Inflammatory macrophage treated with lipopolysaccharide for 1 hour (primary cell): Measurements from ENCODE around the gene KCNJ6.
"Not testable (repeated sequence)": the region's sequence is repeated elsewhere in the genome, so short reads cannot be mapped to it uniquely, and the experiment has no call there.

Source experiments
- DNase-seq, 2 donors: peaks; one replicate each; pipeline ENCODE4 v3.0.0-alpha.2; 2020 to 2022

Gene KCNJ6, protein sequence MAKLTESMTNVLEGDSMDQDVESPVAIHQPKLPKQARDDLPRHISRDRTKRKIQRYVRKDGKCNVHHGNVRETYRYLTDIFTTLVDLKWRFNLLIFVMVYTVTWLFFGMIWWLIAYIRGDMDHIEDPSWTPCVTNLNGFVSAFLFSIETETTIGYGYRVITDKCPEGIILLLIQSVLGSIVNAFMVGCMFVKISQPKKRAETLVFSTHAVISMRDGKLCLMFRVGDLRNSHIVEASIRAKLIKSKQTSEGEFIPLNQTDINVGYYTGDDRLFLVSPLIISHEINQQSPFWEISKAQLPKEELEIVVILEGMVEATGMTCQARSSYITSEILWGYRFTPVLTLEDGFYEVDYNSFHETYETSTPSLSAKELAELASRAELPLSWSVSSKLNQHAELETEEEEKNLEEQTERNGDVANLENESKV

DNA sequence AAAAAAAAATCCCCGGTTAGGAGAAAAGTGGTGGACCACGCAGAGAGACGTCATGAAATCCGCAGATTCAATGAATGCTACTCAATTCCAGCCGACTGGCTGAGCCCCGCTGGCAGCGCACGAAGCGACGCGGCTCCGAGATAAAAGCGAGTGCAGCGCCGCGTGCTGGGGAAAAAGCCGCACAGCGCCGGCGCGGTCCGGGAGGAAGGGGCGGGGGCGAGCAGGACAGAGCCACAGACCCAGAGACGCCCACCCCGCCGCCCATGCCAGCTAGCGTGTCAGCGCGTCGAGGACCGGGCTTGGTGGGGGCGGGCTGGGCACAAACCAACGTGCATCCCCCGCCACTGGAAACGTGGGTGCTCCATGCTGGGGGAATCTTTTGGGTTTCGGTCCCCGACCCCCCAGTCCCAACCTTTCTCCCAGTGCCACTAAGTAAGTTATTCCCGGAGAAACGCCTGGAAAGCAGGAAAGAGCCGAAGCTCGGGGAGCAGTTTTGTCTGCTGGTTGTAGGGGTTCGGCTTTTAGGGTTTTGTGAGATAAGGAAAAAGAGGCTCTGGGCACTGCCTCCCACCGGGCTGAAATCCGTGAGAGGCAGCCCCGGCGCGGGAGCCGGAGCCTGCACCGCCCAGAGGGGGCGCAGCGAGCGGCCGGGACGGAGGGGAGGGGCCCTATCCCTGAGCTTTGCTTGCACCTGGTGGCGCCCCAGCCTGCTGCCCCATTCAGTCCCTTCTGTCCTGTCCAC lies at the start of gene KCNJ6:
Gene KCNJ6, minus strand, starts transcription at position 148 of the 742 bp plus-strand sequence. CDS start 75,775 bp downstream, outside the sequence.
- DNase-seq, result peak; percentile 2 to 30

DNA sequence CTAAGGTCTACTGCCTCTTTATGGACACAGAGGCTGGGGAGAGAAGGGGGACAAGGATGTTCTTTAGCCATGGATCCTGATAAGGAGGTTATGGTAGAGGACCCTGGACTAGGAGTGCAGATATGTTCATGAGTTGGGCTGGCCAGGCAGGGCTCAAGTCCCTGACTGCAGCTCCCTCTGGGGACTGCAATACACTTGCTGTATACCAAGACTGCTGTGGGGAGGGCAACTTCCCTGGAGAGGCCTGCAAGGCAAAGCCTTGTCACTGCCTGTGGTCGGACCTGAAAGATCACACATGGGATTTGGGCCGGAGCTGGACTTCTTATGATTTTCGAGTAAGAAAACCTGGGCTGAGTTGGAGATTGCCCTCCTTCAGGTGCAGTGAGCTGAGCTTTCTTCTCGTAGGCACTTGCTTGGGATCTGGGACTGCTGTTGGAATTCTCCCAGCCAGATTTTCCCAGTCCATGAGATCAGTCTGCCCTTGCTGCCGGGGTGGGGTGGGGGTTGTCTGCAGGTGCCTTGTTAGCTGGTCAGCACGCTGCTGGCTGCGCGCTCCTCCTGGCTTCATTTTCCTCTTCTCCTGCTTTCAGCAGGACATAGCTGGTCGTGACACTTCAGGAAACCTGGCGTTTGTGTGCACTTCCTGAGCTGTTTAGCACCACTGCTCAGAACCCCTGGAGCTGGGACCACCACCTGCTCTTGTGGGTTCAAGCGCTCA lies 49.0 kb upstream of the KCNJ6 start:
- no peak for DNase-seq

DNA sequence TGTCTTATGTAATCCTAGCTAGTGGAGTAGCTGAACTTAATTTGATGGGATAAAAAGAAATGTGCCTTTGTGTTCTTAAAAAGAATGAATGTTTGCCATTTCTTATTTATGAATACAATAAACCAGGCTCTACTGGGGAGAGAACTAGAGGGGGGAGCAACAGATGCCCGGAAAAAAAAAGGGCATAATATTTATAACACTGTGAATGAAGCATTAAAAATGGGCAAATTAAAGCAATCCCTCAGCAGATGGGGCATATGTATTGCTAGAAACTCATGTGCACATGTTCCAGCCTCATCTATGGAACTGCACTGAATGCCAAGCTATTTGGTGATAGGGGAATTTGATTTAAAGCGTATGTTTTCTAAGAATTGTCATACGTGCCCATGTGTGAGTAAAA lies 42.3 kb upstream of the KCNJ6 start:
- no peak for DNase-seq

DNA sequence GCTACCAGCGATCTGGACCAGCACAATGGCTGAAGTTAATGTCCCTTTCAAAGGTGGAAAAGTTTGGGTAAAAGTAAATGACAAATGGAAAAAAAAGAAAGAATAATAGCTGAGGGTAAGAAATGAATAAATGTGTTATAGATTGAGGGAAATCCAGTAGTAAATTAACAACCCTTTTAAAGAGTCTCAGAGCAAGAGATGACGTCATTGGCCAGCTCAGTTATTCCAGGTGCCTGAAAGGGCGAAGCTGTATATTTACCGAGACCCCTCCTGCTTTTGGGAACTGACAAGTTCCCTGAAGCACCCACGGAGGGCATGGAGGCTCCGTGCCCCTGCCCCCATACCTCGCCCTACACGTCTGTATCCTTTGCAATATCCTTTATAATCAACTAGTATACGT lies 40.5 kb upstream of the KCNJ6 start:
- no peak for DNase-seq

DNA sequence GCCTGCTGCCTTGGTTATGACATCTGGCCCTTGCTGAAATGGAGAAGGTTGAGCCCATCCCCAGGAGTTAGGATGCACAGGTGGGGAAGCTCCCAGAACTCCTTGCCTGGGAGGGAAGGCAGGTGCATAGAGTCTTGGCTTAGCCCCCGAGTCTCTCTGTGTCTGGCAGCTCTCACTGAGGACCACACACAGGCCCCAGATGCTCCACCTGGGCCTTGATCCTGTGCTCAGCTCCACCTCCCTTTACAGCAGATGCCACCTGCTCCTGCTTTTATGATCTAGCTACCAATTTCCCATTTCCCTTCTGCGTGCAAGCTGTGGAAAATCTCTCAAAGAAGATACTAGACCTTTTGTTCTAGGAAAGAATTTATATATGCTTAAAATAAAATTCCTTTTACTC lies 28.8 kb upstream of the KCNJ6 start:
- DNase-seq, result no peak

DNA sequence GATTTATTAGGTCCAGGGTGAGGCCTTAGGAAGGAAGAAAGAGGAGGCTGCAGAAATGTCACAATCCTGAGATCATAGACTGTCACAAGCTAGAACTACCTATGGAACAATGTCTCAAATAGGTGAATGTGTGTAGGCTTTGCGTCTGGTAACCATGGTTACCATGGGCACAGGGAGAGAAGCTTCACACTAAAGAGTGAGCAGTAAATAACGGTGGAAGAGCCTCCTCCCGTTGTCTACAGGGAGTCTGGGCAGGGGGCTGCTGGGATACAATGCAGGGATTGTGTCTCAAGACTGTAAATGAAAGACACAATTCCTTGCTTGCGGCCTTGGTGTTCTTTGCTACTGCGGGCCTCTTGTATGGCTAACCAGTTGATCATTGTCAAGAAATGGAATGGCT lies 28.2 kb upstream of the KCNJ6 start:
- DNase-seq, result no peak

DNA sequence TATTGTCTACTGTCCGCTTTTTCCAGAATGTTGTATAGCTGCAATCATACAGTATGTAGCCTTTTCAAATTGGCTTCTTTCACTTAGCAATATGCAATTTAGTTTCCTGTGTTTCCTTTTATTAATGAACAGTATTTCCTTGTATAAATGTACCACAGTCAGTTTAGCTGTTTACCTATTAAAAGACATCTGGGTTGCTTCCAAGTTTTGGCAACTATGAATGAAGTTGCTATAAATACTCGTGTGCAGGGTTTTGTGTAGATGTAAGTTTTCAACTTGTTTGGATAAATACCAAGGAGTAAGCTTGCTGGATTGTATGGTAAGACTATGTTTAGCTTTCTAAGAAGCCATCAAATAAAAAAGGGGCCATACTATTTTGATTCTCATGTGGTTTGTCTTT lies 24.4 kb upstream of the KCNJ6 start:
- no peak for DNase-seq

DNA sequence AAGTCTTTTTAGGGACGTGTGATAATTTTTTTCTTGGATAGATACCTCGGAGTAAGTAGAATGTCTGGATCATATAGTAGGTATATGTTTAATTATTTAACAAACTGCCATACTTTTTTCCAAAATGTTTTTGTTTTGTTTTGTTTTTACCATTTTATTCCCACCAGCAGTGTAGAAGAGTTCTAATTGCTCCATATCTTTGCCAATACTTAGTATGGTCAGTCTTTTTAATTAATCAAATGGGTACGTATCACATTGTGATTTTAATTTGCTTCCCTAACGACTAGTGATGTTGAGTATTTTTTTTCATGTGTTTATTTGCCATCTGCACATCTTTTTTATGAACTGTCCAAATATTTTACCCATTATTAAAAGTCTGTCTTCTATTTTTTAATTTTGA lies 23.6 kb upstream of the KCNJ6 start:
- no peak for DNase-seq

DNA sequence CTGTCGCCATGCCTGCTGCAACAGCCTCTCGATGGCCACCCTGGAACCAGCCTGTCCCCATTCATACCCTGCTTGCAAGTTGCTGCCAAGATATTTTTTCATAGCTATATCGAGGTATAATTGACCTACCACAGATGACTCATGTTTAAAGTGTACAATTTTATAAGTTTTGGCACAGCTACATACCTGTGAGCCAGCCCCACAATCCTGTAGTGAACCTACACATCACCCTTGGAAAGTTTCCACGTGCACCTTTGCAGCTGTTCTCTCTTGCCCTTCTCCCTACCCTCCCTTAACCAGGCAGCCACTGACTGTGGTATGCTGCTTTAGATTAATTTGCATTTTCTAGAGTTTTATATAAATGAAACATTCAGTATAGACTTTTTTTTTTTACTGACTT lies 23.0 kb upstream of the KCNJ6 start:
- DNase-seq, result no peak

DNA sequence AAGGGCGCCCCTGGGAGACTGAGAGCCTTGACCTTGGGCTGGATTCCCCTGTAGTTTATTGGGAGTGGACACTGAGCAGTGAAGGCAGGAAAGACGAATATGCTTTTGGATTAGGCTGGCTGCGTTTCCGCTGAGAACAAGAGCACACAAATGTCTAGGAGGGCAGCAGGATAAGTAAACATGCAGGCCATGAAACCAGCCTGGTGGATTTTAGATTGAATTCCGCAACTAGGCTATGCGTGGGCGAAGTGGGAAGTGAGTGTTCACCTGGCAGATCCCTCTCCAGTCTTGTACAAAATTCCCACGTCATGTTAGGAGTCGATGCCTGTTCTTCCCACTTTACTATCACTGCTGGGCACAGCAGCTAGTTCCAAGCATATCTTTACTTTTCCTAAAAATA lies 21.4 kb upstream of the KCNJ6 start:
- no peak for DNase-seq

DNA sequence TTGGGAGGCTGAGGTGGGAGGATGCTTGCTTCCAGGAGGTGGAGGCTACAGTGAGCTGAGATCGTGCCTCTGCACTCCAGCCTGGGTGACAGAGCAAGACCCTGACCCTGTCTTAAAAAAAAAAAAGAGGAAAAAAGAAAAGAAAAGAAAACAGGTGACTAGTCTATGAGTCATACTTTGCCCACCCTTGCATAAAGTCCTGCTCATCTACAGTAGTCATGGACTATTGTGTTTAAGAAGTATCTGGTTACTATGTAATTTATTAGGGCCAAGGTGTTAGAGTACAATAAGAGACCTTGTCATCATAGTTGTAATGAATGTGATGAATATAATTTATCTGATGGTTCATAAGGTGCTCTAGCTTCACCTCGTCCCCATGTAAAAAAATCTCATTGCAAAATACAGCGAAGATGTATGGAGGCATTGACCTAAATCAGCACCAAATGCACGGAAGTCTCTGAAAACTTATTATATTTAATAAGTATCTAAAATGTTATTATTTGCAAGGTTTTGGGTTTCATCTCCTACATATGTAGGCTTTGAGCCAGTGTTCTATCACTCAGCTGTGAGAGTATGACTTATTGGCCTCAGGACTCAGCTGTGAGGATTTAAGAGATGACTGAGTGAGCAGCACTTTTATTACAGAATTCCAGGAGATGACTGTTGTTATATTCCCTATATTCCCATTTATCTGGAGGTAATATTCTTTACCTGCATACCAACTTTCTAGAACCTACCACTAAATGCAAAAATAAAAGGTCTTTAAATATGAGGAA lies 19.9 kb upstream of the KCNJ6 start:
- no peak for DNase-seq

DNA sequence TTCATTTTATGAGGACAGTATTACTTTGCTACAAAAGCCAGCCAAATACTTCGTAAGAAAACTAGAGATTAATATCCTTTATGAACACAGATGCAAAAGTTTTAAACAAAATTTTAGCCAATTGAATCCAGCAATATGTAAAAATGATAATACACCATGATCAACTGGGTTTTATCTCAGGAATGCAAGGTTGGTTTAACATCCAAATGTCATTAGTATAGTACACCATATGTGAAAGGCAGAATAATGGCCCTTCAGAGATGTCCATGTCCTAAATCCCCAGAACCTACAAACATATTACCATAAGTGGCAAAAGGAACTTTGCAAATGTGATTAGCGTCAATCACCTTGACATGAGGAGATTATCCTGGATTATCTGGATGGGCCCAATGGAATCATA lies 16.7 kb upstream of the KCNJ6 start:
- DNase-seq, result no peak

DNA sequence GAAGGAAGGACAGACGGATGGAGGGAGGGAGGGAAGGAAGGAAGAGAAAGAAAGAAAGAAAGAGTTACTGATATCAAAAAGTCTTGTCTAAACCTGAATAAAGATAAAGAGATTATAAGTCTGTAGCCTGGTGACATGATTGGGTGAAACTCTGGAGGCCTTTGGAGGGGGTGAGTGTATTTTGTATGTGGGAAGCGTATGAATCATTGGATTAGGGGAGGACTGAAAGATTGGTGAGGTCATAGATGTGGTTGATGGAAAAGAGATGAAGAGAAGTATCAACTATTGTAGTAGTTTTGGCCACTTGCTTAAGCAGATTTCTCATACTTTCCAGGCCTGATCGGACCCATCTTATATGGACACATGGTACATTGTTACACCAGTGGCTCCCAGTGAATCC lies 11.5 kb upstream of the KCNJ6 start:
- no peak for DNase-seq

DNA sequence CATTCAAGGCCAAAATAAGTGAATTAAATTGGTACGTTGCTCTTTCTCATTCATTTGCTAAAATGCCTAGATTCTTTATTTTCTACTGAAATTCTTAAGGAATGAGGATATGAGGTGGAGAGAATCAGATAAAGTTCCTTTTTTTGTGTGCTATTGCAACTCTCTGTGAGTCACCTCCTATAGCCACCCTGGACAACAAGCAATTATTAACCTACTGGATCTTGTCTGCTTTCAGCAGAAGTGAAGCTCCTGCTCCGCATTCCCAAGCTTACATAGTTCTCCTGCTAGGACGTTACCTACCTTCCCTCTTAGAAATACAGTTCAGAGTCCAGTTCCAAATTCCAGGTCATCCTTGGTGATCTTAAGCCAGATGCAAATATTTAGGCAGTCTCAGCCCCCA lies 4.8 kb upstream of the KCNJ6 start:
- peak in 1 of 2 donors; percentile 10 for DNase-seq

DNA sequence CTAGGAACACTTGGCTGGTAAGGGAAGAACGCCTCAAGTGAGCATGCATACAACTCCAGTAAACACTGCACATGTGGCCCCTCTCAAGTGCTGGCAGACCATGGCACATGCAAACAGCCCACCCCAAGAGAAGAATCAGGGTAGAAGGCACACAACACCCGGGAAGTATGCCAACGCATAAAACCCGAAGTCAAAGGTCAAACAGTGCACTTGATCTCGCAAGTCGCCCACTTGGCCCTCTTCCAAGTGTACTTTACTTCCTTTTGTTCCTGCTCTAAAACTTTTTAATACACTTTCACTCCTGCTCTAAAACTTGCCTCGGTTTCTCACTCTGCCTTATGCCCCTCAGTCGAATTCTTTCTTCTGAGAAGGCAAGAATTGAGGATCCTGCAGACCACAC lies 4.0 kb upstream of the KCNJ6 start:
- DNase-seq, result not testable (repeated sequence)

DNA sequence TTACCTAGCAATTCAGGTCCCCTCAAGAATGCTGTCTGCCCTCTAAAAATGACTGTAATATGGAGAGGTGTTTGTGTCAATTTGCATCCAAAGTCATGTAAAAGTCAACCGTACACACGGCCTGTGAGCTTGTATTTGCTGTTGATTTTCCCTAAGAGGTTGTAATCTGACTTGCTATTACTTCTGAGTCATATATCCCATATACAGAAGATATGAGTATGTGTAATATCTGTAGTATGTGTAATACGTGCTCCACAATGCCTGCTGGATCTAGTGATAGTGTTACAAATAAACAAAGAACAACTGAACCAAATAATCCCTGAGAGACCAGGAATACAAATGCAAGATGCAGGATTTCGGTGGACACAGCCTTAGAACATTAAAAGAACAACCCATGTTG lies 1.4 kb upstream of the KCNJ6 start:
- no peak for DNase-seq

DNA sequence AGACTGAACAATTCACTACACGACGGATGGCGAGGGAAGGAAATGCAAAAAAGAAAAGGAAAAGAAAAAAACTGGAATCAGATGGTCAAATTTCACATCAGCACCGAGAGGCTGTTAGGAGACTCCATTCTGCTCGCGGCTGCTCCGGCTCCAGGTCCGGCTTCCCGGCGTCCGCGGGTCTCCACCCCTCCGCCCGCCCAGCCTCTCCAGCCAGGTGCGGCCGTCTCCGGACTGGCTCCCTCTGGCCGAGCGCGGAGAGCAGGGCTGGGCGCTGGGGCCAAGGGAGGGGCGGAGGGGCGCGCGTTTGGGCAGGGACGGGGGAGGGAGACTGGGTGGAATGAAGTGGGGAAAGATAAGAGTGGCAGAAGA lies 332 bp downstream of the KCNJ6 start:
- DNase-seq, result no peak

DNA sequence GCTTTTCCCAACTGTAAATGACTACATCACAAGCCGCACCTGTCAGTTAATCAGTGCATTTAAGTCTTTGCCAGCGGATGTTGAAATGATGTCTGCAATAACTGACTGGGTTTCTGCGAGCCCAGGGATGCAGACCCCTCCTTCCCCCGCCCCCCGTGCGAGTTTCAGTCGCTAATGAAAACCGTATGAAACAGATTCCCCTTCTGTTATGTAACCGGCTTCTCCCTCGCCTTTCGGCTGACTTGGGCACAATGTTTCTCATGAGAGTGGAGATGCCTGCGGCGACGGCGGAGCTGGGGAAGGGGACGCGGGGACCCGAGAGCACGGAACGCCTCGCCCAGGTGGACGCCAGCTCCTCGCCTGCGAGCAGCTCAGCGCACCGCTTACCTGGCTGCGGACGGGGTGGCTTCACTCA lies 753 bp downstream of the KCNJ6 start:
- no peak for DNase-seq

DNA sequence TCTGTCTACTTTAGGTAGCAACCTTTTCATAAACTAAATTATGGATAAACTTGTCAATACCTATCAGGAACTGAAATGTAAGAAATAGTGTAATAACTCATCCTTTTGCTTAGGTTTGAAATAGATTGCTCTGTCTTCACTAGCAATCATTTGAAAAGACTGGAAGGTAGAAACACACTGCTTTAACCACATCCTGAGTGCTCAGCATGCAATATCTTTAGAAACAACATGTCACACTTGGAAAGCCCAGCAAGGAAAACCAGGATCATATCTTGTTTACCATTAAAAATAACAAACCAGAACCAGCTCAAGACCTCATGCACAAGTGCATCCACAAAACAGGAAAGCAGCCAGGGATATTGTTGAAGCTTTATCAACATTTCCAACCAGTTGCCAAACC lies 3.6 kb downstream of the KCNJ6 start:
- no peak for DNase-seq

DNA sequence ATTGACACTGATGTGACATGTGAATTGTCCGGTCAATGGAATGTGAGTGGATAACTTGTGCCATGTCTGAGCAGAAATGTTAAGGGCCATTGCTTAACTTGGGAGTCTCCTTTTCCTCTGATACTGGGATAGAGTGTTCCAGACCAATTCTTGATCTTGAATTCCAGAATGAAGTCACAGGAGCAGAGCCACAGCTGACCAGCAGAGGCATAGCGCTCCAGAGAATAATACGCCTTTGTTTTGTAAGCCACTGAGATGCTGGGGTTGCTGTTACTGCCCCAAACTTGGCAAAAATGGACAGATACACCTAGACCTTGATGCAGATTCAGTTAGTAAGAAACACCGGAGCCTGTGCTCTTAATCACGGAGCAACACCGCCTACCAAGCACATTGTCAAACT lies 6.3 kb downstream of the KCNJ6 start:
- DNase-seq, result no peak

DNA sequence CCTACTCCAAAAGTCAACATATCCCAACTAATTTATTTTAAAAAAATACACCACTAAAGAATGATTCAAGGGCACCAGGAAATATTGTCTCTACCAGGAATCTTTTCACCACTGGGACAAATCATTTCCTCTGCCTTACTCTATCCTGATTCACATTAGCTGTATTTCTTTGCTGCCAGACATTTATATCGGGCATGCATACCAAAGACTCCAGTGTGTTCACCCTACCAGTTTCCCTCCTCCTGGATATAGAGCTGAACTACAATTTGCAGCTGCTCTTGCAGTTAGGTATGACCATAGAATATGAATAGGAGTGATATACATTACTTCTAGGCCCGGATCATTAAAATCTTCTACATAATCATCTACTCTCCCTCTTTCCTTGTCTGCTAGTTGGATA lies 7.6 kb downstream of the KCNJ6 start:
- no peak for DNase-seq

DNA sequence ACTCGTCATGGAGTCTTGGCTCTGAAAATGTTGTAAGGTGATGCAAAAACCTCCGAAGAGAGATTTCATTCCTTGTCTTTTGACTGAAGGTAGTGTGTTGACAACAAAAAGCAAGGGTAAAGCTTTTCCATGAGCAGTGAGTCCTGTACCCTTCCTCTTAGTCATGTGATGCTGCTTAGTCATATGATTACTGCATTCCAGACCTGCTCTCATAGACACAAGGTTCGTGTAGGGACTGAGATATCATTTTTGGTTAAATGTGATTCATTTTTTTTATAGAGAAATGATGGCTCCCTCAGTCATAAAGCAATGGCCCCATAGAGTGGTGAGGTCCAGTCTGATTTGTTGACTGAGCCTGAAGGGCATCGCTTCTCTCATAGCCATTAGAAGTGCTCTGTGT lies 9.2 kb downstream of the KCNJ6 start:
- DNase-seq, result no peak

DNA sequence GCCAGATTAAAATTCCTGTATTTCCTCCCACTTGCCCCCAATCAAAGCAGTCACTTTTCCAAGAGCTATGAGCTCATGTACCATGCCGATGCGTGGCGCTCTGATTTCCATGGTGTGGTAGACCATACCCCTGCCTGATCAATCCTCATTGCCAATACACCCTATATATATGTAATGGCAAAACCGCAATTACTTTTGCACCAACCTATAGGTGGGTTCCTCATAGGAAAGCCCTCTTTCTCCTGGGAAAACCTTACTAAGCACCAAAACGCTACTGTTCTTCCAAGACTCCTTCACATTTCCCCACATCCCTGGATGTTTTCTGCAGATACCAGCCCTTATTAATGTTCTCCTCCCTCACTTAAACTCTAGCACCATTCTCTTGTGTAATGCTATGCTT lies 11.0 kb downstream of the KCNJ6 start:
- no peak for DNase-seq
